GM12892 (cell line): Measurements from ENCODE around the gene BPIFA1.

Source experiments
- POLR2AphosphoS5 ChIP-seq: IDR thresholded peaks from 2 replicates; pipeline ENCODE4 v1.6.1; 2011; ENCODE audit warnings: low read depth, low read length, control low read depth
- TAF1 ChIP-seq: IDR thresholded peaks from 2 replicates; pipeline ENCODE4 v1.6.1; 2011; ENCODE audit warnings: low read depth, mild to moderate bottlenecking, control low read depth, low read length, borderline replicate concordance

GRCh38 chr20:33267701-33268100 lies 31.9 kb downstream of the BPIFA1 start:
- TF ChIP-seq POLR2AphosphoS5 (no peak), TAF1 (no peak)
